Smooth muscle cell (in vitro differentiated cells): ENCODE data around the gene BMPER. TPM values are rescaled to one million over a fixed set of nuclear protein-coding genes. Genes with fewer than 3 reads are reported as not detected.

Experiments used
- DNase-seq: peaks from one replicate; lab custom pipeline; 2025; ENCODE audit not compliant: unreplicated experiment; lab: John Stamatoyannopoulos, UW
- H2AFZ ChIP-seq: fragments of 200-600 bp; sonication (generic); 2 replicates; pipeline ENCODE4 v1.6.0; 2016; ENCODE audit warnings: antibody characterized with exemption, low read depth, mild to moderate bottlenecking
- H3F3A ChIP-seq: fragments of 200-600 bp; sonication (generic); 2 replicates; pipeline ENCODE4 v1.6.0; 2017; ENCODE audit warnings: antibody characterized with exemption, low read depth
- H3K27ac ChIP-seq: fragments of 200-600 bp; sonication (generic); 2 replicates; pipeline ENCODE4 v1.5.1; 2016; ENCODE audit warnings: low read depth, mild to moderate bottlenecking
- H3K27me3 ChIP-seq: fragments of 200-600 bp; sonication (generic); 2 replicates; pipeline ENCODE4 v1.6.1; 2016; ENCODE audit warnings: low read depth, mild to moderate bottlenecking
- H3K36me3 ChIP-seq: fragments of 200-600 bp; sonication (generic); 2 replicates; pipeline ENCODE4 v1.5.1; 2016; ENCODE audit warnings: low read depth
- H3K4me1 ChIP-seq: fragments of 200-600 bp; sonication (generic); 2 replicates; pipeline ENCODE4 v1.5.1; 2016; ENCODE audit warnings: low read depth
- H3K4me2 ChIP-seq: fragments of 200-600 bp; sonication (generic); 2 replicates; pipeline ENCODE4 v1.6.0; 2016; ENCODE audit warnings: mild to moderate bottlenecking
- H3K4me3 ChIP-seq: fragments of 200-600 bp; sonication (generic); 2 replicates; pipeline ENCODE4 v1.5.1; 2016; ENCODE audit warnings: mild to moderate bottlenecking
- H3K79me2 ChIP-seq: fragments of 200-600 bp; sonication (generic); 2 replicates; pipeline ENCODE4 v1.6.0; 2016; ENCODE audit warnings: low read depth, mild to moderate bottlenecking
- H3K9ac ChIP-seq: fragments of 200-600 bp; sonication (generic); 2 replicates; pipeline ENCODE4 v1.6.0; 2016; ENCODE audit warnings: low read depth
- H3K9me3 ChIP-seq: fragments of 200-600 bp; sonication (generic); replicated peaks from 2 replicates; pipeline ENCODE4 v1.5.1; 2016; ENCODE audit warnings: low read depth
- H4K20me1 ChIP-seq: fragments of 200-600 bp; sonication (generic); 2 replicates; pipeline ENCODE4 v1.6.0; 2016; ENCODE audit warnings: low read depth
- WGBS: methylation state at CpG from one replicate; pipeline ENCODE4 v1.1.7; 2016; ENCODE audit warnings: low lambda C conversion rate; 5-methylcytosine and 5-hydroxymethylcytosine counted together
- polyA plus RNA-seq: library from polyadenylated mRNA; unstranded; fragments of >200 nt; fragmentation: Nextera tagmentation; extraction: Ambion mirVana; gene quantifications from 2 replicates; pipeline ENCODE4 v1.2.1, GENCODE V29; 2016
- total RNA-seq: library from RNA; depleted of rRNA; stranded (reverse); fragments of >200 nt; gene quantifications from 2 replicates; pipeline ENCODE4 v1.2.3, GENCODE V29; 2014
- TF ChIP-seq, protein P1 (sequence below): fragments of 200-600 bp; sonication (generic); IDR thresholded peaks from 2 replicates; pipeline ENCODE4 v1.5.1; 2017; ENCODE audit warnings: borderline replicate concordance, mild to moderate bottlenecking, antibody characterized with exemption; ENCODE audit not compliant: insufficient read depth, poor library complexity, severe bottlenecking

BMPER gene
- total and polyA plus RNA-seq, 2 experiments from 2014 or later: 3.0 to 21.9 TPM

DNA sequence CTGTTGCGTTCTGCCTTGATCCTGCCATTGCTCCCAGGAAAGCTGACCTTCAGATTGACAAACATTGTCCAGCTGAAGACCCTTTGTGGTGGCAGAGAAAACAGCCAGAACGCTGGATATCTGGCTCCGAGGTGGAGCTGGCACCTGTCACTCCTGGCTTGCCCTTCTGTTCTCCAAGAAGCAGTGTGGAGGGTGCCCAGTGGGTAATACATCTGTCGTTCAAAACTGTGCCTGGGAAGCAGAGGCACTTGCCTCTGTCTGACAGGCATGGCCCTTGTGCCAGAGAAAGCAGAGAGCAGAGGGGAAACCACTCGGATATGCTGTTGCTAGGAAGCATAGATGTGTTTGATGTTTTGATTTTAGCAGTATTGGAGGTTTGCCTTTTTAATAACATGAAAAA is 231.4 kb downstream of the BMPER start:
- WGBS: 97% methylated on average over 5 of the region's 5 CpGs
- no peaks in the 10 kb centered on the region for H4K20me1 ChIP-seq
- H3K4me2 ChIP-seq: no peak overlapping the region
- H2AFZ ChIP-seq: no peak overlapping the region
- peaks cover 3% of the 10 kb centered on the region for H3K4me1 ChIP-seq
- no peak overlapping the region for H3K4me3 ChIP-seq
- TF ChIP-seq, protein P1, sequence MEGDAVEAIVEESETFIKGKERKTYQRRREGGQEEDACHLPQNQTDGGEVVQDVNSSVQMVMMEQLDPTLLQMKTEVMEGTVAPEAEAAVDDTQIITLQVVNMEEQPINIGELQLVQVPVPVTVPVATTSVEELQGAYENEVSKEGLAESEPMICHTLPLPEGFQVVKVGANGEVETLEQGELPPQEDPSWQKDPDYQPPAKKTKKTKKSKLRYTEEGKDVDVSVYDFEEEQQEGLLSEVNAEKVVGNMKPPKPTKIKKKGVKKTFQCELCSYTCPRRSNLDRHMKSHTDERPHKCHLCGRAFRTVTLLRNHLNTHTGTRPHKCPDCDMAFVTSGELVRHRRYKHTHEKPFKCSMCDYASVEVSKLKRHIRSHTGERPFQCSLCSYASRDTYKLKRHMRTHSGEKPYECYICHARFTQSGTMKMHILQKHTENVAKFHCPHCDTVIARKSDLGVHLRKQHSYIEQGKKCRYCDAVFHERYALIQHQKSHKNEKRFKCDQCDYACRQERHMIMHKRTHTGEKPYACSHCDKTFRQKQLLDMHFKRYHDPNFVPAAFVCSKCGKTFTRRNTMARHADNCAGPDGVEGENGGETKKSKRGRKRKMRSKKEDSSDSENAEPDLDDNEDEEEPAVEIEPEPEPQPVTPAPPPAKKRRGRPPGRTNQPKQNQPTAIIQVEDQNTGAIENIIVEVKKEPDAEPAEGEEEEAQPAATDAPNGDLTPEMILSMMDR: no peak
- H3K79me2 ChIP-seq: no peaks in the 10 kb centered on the region
- H3F3A ChIP-seq: peaks cover 4% of the 10 kb centered on the region
- H3K36me3 ChIP-seq: no peaks in the 10 kb centered on the region
- no peak for DNase-seq
- no peaks in the 10 kb centered on the region for H3K27me3 ChIP-seq
- H3K9me3 ChIP-seq: no peaks in the 10 kb centered on the region
- no peak overlapping the region for H3K27ac ChIP-seq
- H3K9ac ChIP-seq: no peak overlapping the region

DNA sequence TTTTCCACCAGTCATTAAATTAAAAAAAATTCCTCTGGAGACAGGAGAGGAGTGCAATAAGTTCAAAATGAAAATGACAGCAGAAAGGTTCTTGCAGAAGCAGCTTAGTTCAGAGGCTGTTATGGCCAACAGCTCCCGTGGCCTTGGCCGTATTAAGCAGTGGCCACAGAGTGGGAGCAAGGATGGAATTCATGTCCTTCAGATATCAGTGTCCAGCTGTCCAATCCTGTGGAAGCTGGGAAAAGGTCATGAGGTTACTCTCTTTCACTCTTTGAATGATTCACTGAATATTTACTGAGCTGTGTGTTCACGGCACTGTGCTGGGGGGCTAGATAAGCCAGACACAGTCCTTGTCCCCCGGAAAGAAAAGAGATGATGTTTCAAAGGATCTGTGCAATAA is 231.8 kb downstream of the BMPER start:
- H4K20me1 ChIP-seq: no peaks in the 10 kb centered on the region
- H3K27ac ChIP-seq: no peak overlapping the region
- no peak overlapping the region for H3K4me3 ChIP-seq
- no peaks in the 10 kb centered on the region for H3K27me3 ChIP-seq
- H3K4me2 ChIP-seq: no peak overlapping the region
- H3K4me1 ChIP-seq: peaks cover 3% of the 10 kb centered on the region
- WGBS: 64% methylated on average over 4 of the region's 4 CpGs
- no peaks in the 10 kb centered on the region for H3K79me2 ChIP-seq
- no peak overlapping the region for H2AFZ ChIP-seq
- no peak overlapping the region for H3K9ac ChIP-seq
- H3K36me3 ChIP-seq: no peaks in the 10 kb centered on the region
- no peak for DNase-seq
- TF ChIP-seq, protein P1: no peak
- H3F3A ChIP-seq: peaks cover 4% of the 10 kb centered on the region
- no peaks in the 10 kb centered on the region for H3K9me3 ChIP-seq

DNA sequence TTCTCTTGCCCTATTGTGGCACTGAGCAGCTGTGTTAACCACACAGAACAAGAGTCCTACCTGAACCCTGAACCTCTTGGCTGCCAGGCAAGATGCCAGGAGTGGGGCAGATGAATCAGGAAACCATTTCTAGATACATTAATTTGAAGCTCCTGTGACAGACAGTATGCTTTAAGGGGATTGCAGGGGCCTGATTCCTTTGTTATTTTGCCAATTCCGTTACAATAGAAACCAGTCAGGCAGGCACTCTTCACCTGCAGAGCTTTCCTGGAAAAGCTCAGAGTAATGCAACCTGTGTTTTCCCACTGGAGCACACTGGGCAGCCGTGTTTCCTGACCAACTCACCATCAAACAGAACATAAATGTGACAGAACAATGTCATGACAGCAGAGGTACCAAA is 233.1 kb downstream of the BMPER start:
- no peak overlapping the region for H3K9ac ChIP-seq
- no peak overlapping the region for H3K27ac ChIP-seq
- TF ChIP-seq, protein P1: no peak
- no peaks in the 10 kb centered on the region for H3K9me3 ChIP-seq
- DNase-seq: no peak
- peaks cover 4% of the 10 kb centered on the region for H3F3A ChIP-seq
- H3K79me2 ChIP-seq: no peaks in the 10 kb centered on the region
- peaks cover 3% of the 10 kb centered on the region for H3K4me1 ChIP-seq
- no peak overlapping the region for H3K4me3 ChIP-seq
- H3K36me3 ChIP-seq: no peaks in the 10 kb centered on the region
- H3K27me3 ChIP-seq: no peaks in the 10 kb centered on the region
- H3K4me2 ChIP-seq: no peak overlapping the region
- H2AFZ ChIP-seq: no peak overlapping the region
- no peaks in the 10 kb centered on the region for H4K20me1 ChIP-seq
- WGBS: 75% methylated on average over 2 of the region's 2 CpGs

DNA sequence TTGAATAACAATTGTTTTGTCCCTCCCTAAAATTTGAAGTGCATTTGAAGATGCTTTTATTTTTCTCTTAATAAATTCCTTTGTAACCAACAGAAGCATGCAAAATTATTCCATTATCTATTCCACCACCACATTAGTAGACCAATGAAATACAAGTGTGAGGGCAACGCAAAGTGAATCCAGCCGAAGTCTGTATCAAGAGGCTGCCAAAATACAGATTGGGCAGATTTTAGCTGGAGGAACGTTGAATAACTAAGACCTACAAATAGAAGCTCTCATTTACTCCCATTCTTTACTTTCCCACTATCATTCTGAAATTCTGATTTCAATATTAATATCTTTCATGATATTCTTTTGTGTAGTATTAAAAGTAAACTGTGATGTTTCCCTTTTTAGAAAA is 233.7 kb downstream of the BMPER start:
- no peak overlapping the region for H3K9ac ChIP-seq
- no peak for DNase-seq
- no peaks in the 10 kb centered on the region for H3K27me3 ChIP-seq
- H3K4me3 ChIP-seq: no peak overlapping the region
- no peaks in the 10 kb centered on the region for H3K36me3 ChIP-seq
- H3K79me2 ChIP-seq: no peaks in the 10 kb centered on the region
- WGBS: 94% methylated on average over 3 of the region's 3 CpGs
- no peaks in the 10 kb centered on the region for H4K20me1 ChIP-seq
- H2AFZ ChIP-seq: no peak overlapping the region
- peaks cover 4% of the 10 kb centered on the region for H3F3A ChIP-seq
- peaks cover under 1% of the 10 kb centered on the region for H3K4me1 ChIP-seq
- TF ChIP-seq, protein P1: no peak
- H3K4me2 ChIP-seq: no peak overlapping the region
- no peak overlapping the region for H3K27ac ChIP-seq
- H3K9me3 ChIP-seq: no peaks in the 10 kb centered on the region
